Endothelial cell (in vitro differentiated cells): Measurements from ENCODE around the gene PEMT. TPM values are rescaled to one million over a fixed set of nuclear protein-coding genes. Genes with fewer than 3 reads are reported as not detected.

Experiments used
- DNase-seq: peaks from one replicate; pipeline ENCODE4 v3.0.0; 2021; ENCODE audit warnings: low spot score
- H3K27ac Mint-ChIP-seq: one replicate; pipeline ENCODE4 v1.8.0; 2021; ENCODE audit warnings: mixed read lengths, inconsistent platforms; ENCODE audit not compliant: unreplicated experiment
- H3K27me3 Mint-ChIP-seq: one replicate; pipeline ENCODE4 v1.8.0; 2021; ENCODE audit warnings: mild to moderate bottlenecking, moderate library complexity, mixed read lengths, inconsistent platforms; ENCODE audit not compliant: unreplicated experiment
- H3K36me3 Mint-ChIP-seq: one replicate; pipeline ENCODE4 v1.8.0; 2021; ENCODE audit warnings: mild to moderate bottlenecking, low read depth, mixed read lengths, inconsistent platforms; ENCODE audit not compliant: unreplicated experiment
- H3K4me1 Mint-ChIP-seq: one replicate; pipeline ENCODE4 v1.8.0; 2021; ENCODE audit warnings: mild to moderate bottlenecking, mixed read lengths, inconsistent platforms; ENCODE audit not compliant: unreplicated experiment
- H3K4me3 Mint-ChIP-seq: one replicate; pipeline ENCODE4 v1.8.0; 2021; ENCODE audit warnings: mild to moderate bottlenecking, mixed read lengths, inconsistent platforms; ENCODE audit not compliant: unreplicated experiment
- H3K9me3 Mint-ChIP-seq: one replicate; pipeline ENCODE4 v1.8.0; 2021; ENCODE audit warnings: mixed read lengths, inconsistent platforms; ENCODE audit not compliant: unreplicated experiment
- total RNA-seq: library from RNA; stranded (reverse); fragmentation: NEBNext Ultra II Directional; extraction: Animal tissue kit (Norgen Biotek cat#: 25700); gene quantifications from one replicate; pipeline ENCODE4 v1.2.1, GENCODE V29; 2021; ENCODE audit not compliant: unreplicated experiment
- TF ChIP-seq, protein P1 (sequence below): fragments of 200-600 bp; sonication (generic); IDR thresholded peaks from one replicate; pipeline ENCODE4 v1.5.0; 2021; ENCODE audit warnings: antibody characterized with exemption; ENCODE audit not compliant: unreplicated experiment

The PEMT gene
- total RNA-seq, 1 donor from 2014 or later: 29.7 TPM

DNA sequence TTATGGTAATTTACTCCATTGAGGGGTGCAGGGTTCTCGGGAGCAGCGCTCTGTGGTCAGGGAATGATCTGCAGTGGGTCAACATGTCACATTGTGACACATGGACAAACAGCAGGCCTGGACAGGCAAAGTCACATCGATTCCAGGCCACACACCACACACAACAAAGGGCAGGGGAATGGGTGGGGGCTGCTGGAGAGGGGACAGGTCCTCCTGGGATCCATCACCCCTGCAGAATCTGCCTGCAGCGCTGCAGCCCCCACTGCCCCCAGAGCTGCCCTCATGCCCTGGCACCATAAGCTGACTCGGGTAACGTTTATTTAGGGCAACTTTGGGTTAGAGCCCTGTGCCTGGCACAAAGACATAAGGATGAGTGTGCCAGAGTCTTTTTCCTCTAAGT, 9.1 kb downstream of the PEMT start:
- no peak overlapping the region for H3K4me3 Mint-ChIP-seq
- H3K4me1 Mint-ChIP-seq: peaks cover 8% of the 10 kb centered on the region
- H3K27ac Mint-ChIP-seq: no peak overlapping the region
- H3K27me3 Mint-ChIP-seq: peaks cover 2% of the 10 kb centered on the region
- H3K9me3 Mint-ChIP-seq: no peaks in the 10 kb centered on the region
- DNase-seq: no peak
- TF ChIP-seq, protein P1, sequence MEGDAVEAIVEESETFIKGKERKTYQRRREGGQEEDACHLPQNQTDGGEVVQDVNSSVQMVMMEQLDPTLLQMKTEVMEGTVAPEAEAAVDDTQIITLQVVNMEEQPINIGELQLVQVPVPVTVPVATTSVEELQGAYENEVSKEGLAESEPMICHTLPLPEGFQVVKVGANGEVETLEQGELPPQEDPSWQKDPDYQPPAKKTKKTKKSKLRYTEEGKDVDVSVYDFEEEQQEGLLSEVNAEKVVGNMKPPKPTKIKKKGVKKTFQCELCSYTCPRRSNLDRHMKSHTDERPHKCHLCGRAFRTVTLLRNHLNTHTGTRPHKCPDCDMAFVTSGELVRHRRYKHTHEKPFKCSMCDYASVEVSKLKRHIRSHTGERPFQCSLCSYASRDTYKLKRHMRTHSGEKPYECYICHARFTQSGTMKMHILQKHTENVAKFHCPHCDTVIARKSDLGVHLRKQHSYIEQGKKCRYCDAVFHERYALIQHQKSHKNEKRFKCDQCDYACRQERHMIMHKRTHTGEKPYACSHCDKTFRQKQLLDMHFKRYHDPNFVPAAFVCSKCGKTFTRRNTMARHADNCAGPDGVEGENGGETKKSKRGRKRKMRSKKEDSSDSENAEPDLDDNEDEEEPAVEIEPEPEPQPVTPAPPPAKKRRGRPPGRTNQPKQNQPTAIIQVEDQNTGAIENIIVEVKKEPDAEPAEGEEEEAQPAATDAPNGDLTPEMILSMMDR: no peak
- no peaks in the 10 kb centered on the region for H3K36me3 Mint-ChIP-seq

DNA sequence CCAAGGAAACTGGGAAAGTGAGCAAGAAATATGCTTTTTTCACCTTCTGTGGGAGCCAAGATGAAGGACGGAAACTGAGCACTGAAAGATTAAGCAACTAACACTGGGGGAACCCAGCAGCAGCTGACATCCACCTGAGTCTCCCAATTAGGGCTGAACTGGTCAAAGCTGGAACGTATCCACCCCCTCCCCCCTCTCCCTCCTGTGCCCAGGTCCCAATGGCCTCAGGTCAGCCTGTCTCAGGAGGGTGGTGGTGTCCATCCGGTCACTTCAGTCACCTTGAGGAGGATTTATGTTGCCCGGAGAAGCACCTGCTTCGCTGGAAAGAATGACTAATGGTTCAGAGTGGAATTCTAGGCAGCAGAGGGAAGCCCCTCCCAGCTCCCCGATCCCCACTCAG, 10.0 kb downstream of the PEMT start:
- Mint-ChIP-seq H3K4me3 (no peak overlapping the region), H3K27ac (no peak overlapping the region)
- TF ChIP-seq, protein P1: no peak

DNA sequence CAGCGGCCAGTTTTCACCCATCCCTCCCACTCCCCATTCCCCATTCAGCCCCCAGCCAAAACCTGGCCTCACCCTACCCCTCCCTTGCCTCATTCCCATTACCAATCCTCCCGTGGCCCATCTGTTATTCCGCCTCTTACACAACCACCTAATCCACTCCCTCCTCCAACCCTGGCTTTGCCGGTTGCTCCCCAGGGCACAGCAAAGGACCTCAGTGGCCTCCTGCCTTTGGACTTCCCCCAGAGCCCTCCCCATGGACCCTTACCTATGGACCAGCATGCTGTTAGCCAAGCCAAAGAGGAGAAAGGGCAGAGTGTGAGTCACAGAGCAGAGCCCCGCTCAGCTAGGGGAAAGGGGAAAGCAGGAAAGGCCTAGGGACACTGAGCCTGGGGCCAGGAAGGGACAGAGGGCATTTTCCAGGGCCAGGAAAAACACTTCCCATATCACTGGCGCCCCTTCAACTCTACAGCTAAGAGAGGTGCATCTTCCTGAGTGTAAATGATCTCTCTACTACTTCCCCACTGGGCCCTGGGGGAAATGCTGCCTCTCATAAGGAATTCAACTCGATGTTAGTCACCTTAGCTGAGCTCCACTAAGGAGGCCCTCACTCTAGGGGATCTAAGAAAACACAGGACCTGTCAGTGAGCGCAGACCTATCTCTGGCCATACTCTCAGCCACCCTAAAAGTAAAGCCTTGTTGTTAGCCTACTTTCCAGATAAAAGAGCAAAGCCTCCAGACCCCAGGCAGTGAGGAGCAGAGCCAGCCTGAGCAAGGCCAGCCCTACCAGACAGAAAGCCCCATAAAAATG, 10.6 kb downstream of the PEMT start:
- TF ChIP-seq, protein P1: no peak
- H3K27me3 Mint-ChIP-seq: peaks cover 3% of the 10 kb centered on the region
- peaks cover 8% of the 10 kb centered on the region for H3K4me1 Mint-ChIP-seq
- H3K4me3 Mint-ChIP-seq: no peak overlapping the region
- H3K27ac Mint-ChIP-seq: no peak overlapping the region
- H3K9me3 Mint-ChIP-seq: no peaks in the 10 kb centered on the region
- DNase-seq: no peak
- H3K36me3 Mint-ChIP-seq: no peaks in the 10 kb centered on the region

More for the DNA sequence above, 10.0 kb downstream of the PEMT start:
- H3K9me3 Mint-ChIP-seq: no peaks in the 10 kb centered on the region
- no peak for DNase-seq
- H3K36me3 Mint-ChIP-seq: no peaks in the 10 kb centered on the region
- peaks cover 3% of the 10 kb centered on the region for H3K27me3 Mint-ChIP-seq
- peaks cover 8% of the 10 kb centered on the region for H3K4me1 Mint-ChIP-seq

DNA sequence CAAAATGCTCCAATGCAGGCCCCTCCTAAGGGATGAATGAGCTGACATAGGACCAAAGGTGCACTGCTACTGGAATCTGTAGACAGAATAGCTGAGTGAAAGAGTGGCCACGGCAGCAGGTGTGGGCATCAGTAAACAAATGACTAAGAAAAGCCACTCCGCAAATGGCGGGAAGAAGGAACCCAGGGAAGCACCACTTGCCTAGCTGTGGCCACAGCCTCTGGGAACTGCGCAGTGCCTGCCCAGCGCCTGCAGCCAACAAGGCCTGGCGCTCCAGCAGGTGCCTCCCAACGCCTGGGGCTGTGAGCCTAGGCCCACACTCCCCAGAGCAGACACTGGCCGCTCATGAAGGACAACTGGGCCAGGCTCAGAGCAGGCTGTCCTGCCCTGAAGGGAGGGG, 11.8 kb downstream of the PEMT start:
- no peak overlapping the region for H3K27ac Mint-ChIP-seq
- TF ChIP-seq, protein P1: no peak
- no peaks in the 10 kb centered on the region for H3K9me3 Mint-ChIP-seq
- no peak overlapping the region for H3K4me3 Mint-ChIP-seq
- H3K27me3 Mint-ChIP-seq: peaks cover 3% of the 10 kb centered on the region
- no peak for DNase-seq
- no peaks in the 10 kb centered on the region for H3K36me3 Mint-ChIP-seq
- H3K4me1 Mint-ChIP-seq: peaks cover 8% of the 10 kb centered on the region

DNA sequence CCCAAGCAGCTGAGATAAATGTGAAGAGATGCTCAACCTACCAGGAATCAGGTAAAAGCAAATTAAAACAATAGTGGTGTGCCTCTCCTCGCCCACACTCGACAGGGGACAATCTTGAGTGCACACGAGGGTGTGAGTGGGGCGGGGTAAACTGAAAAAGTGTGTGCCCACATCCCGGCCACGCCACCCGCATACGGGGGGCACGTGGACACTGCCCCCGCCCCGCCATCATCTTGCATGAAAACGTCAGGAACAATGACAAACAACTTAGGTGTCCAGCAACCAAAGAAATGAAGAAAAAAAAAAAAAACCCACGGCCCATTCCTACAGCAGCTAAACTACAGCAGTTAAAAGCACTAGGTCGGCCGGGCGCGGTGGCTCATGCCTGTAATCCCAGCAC, 14.1 kb downstream of the PEMT start:
- TF ChIP-seq, protein P1: no peak
- Mint-ChIP-seq H3K4me1 (peaks cover 8% of the 10 kb centered on the region), H3K9me3 (no peaks in the 10 kb centered on the region), H3K27ac (no peak overlapping the region), H3K36me3 (no peaks in the 10 kb centered on the region), H3K27me3 (peaks cover 3% of the 10 kb centered on the region), H3K4me3 (no peak overlapping the region)
- no peak for DNase-seq
